NCI-H187 treated with DMSO at 0.1 percent for 48 hours (cell line): Measurements from ENCODE around the gene TIMP1.

Experiments used
- DNase-seq: peaks from one replicate; lab custom pipeline; 2025; lab: John Stamatoyannopoulos, UW

TIMP1 gene

GRCh38 chrX:47581731-47582647 lies at the start of gene TIMP1:
Gene TIMP1 (plus strand): TSS chrX:47582436. CDS start chrX:47583416, 980 bp downstream.
- DNase-seq = no peak

DNA sequence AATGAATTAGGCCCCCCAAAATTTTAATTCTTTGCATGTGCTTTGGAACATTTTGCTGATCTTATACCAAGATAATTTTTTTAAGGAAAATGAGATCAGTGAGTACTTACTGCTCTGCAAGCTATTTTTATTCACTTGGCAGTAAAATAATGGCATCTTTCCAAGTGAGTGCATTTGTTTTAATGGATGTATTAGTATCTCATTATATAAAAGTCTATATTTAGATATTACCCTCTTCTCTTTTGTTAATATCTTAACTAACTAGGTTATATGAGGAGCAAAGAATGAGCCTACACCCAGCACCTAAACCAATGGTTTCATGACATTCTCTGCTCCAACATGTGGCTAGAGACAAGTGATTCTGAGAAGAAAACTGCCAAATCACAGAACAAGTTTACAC lies 42.4 kb upstream of the TIMP1 start:
- no peak for DNase-seq

GRCh38 chrX:47540754-47541538 lies 41.3 kb upstream of the TIMP1 start:
- DNase-seq = peak; percentile 83

DNA sequence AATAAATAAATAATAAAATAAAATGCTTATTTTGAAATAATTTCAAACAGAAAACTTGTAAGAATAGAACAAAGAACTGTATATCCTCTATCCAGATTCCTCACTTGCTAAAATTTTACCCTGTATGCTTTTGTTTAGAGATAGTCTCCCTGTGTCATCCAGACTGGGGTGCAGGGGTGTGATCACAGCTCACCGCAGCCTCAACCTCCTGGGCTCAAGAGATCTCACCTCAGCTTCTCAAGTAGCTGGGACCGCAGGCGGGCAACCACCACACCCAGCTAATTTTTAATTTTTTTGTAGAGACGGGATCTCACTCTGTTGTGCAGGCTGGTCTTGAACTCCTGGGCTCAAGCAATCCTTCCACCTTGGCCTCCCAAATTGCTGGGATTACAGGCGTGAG lies 38.7 kb upstream of the TIMP1 start:
- DNase-seq = no peak

DNA sequence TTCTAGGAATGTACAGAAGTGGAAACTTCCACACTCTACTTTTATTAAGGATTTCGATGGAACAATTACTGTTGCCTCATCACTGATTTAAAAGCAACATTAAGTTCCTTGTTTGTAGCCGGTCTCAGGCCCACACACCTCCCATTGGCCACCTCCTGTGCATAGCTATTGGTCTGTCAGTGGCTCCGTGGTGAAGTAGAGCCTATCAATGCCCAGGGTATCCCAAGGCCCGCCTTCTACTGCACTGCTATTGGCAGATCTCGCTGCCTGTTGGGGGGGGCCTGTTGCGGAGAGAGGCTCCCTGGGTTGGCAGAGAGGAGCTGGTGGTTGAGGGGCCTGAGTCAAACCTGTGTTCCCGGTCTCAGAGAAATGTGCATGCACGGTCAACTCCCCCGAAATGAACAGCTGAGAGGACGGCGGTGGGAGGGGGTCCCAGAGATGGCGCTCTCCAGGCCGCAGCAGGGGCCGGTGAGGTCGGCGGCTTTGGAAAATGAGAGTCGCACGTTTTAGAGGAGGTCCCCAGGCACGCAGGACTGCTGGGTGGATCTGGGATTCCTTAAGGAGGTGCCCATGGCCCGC lies 26.1 kb upstream of the TIMP1 start:
- no peak for DNase-seq

GRCh38 chrX:47558436-47558835 lies 23.8 kb upstream of the TIMP1 start:
- no peak for DNase-seq

DNA sequence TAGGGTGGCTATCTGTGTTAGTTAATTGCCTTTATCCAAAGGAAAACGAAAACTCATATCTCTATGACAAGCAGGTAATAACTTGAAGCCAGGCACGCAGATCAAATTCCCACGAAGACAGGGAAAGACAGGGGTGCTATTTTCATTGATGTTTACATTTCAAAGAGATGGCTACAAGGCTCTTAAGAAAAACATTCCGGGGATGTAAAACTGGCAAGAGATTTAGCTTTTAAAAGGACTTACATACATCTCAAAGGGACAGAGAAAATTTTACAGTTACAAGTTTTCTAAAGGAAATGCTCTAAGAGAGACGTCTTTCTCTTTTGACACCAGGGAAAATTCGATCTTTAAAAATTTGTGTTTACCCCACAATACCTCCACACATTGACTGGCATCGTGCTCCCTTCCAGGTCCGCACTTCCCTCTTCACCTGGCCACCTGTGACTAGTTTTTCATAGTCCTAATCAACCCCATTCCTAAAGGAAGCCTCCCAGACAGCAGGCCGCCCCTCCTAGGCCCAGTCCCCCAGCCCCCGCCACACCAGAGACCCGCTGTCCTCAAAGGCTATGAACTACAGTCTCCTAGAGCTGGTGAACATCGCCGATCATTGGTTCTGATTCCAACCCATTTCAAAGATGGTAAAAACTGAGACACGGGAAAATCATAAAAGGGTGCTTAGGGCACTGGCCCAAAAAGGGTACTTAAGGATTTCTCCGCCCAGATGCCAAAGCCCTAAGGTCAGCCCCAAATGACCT lies 21.9 kb upstream of the TIMP1 start:
- no peak for DNase-seq

DNA sequence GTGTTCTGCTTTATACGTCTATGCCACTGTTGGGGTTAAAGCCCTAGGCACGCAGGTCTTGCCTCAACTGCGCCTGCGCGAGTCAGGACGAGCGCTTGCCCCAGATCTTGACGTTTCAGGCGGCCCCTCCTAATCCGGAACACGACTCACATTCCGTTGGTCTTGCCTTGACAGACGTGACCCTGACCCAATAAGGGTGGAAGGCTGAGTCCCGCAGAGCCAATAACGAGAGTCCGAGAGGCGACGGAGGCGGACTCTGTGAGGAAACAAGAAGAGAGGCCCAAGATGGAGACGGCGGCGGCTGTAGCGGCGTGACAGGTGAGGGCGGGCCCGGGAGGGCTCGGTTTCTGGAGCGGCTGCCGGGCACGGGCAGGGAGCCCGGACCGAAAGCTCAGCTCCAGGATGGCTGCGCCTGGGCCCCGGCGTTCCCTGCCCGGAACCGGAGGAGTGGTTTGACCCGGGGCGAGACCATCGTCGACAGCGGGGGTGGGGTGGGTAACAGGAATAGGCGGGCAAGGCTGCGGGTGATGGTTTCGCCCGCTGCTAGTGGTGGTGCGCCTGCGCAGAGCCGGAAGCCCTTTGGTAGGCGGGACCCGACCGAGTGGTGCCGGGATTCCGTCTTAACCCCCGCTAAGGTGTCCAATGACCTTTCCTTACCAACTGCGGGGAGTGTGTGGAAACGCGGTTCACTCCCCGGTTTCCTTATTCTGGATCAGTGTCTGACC lies 21.1 kb upstream of the TIMP1 start, which contains the start of gene ARAF:
ARAF (plus strand) TSS at position 272 of the 725 bp plus-strand sequence. CDS start 1,763 bp downstream, outside the sequence.
- DNase-seq = peak; percentile 61

GRCh38 chrX:47561659-47562151 lies 20.5 kb upstream of the TIMP1 start:
- DNase-seq = no peak

- DNase-seq = no peak
These were observed 19.5 kb upstream of the TIMP1 start for GRCh38 chrX:47562615-47563243.

DNA sequence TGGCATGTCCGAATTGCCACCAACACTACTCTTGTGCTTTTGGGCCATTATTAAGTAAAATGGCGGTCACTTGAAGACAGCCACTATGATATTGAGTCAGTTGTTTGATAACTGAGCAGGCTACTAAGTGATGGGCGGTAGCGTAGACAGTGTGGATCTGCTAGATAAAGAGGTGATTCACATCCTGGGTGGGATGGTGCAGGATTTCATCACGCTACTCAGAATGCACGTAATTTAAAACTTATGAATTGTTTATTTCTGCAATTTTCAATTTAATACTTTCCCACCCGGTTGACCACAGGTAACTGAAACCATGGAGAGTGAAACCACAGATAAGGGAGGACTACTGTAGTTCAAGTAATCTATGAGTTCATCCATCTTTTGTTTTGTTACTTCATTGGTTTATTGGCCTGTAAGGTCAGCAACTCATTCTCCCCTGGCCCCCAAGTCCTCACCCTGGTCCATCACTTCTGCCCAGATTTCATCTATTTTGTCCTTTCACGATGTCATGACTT lies 18.4 kb upstream of the TIMP1 start:
- DNase-seq = no peak

DNA sequence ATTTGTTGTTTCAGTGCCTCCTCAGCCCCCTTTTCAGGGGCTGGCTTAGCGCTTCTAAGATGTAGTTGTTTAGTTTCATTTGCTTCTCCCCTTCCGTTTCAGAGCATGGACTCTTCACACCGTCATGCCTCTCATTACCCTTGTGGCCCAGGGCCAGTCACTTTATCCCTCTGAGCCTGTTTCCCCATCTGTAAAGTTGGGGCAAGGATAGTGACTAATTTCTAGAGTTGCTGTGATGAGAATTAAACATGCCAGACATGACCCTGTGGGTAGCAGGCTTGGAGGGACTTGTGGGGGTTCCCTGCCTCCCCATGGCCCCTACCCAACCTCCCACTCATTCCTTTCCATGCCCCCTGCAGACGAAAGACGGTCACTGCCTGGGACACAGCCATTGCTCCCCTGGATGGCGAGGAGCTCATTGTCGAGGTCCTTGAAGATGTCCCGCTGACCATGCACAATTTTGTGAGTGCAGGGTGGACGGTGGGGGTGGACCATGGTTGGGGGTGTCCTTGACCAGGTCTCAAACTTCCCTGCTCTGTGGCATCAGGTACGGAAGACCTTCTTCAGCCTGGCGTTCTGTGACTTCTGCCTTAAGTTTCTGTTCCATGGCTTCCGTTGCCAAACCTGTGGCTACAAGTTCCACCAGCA lies 17.7 kb upstream of the TIMP1 start:
- DNase-seq = no peak

- no peak for DNase-seq
These were observed 15.4 kb upstream of the TIMP1 start for GRCh38 chrX:47566841-47567240.

GRCh38 chrX:47568656-47569295 lies 13.5 kb upstream of the TIMP1 start:
- no peak for DNase-seq

DNA sequence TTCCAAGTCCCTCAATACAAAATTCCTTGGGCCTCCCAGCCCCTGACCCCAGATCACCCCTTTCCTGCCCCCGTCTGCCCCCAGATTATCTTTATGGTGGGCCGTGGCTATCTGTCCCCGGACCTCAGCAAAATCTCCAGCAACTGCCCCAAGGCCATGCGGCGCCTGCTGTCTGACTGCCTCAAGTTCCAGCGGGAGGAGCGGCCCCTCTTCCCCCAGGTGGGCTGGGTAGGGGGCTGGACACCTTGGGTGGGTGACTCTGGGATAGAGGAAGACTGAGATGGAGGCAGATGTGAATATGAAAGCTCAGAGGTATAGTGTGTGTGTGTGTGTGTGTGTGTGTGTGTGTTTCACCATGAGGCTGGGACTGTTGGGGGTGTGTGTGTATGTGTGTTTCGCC lies 11.4 kb upstream of the TIMP1 start:
- DNase-seq = no peak

- no peak for DNase-seq
These were observed 11.0 kb upstream of the TIMP1 start for GRCh38 chrX:47571215-47571614.

- no peak for DNase-seq
These were observed 10.3 kb upstream of the TIMP1 start for GRCh38 chrX:47571896-47572295.

DNA sequence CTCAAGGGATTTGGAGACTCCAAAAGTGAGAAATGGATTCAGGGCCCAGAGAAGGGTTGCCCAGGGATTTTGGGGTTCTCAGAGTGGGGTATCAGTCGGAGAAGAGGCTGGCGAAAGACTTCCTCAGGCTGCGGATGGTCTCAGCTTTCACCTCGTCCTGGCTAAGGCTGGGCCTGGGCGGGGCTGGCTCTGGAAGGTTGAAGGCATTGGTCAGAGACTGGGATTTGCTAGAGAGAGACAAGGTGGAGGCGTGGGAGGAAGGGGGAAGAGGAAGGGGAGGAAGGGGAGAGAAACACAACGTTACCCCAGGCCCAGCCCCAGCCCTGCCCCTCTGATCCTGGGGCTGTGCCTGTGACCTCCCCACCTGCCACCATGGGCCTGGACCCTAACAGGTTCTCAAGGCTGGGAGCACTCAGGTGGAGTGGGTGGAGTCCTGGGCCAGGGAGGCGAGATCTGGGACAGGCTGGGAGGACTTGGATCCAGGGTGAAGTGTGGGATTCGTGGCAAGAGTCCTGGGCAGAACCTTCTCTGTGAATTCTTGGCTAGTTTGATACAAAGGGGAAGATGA lies 9.4 kb upstream of the TIMP1 start:
- DNase-seq = no peak
